Umbilical cord (tissue), 2 donors: ENCODE results near the gene NEB. TPM values are rescaled to one million over a fixed set of nuclear protein-coding genes. Genes with fewer than 3 reads are reported as not detected.
A peak's percentile ranks its signal among the peaks of the same experiment; 100 is the strongest.

Source experiments
- DNase-seq: peaks from one replicate; pipeline ENCODE4 v3.0.0-alpha.2; 2015; ENCODE audit warnings: low spot score
- total RNA-seq: library from RNA; depleted of rRNA; stranded (reverse); fragments of >200 nt; gene quantifications from one replicate; pipeline ENCODE4 v1.2.3, GENCODE V29; 2014; ENCODE audit warnings: low replicate concordance; ENCODE audit not compliant: insufficient read depth

NEB gene
- total RNA-seq, 1 donor from 2014 or later = 9.6 TPM

DNA sequence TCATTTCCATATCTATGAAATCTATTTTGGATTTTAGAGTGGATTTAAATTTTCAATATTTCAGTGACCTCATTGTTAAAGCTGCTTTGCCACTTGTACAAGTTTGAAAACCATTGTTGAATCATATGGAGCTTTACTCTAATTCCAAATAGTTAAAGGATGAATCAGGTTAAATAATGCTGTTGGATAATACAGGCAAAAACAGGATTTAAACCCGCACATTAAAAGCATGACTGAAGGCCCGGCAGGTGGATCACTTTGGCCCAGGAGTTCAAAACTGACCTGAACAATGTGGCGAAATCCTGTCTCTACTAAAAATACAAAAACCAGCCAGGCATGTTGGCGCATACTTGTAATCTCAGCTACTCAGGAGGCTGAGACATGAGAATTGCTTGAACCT is 256.3 kb downstream of the NEB start:
- no peak for DNase-seq

DNA sequence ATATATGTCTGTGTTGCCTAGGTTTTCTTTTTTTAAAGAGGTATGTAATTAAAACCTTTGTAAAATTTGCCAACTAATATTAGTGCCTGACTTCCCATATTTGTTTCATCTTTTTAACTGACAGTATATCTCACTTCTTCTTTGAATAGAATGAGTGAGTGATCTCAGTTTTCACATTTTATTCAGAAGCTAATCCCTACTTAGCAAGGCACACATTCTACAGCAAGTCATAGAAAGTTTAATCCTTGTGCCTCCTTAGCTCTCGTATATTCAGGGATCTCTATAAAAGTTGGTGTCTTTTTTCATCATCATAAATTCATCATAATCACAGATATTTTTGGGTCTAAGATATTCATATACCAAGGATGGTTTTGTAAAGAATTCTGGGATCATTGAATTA is 258.0 kb downstream of the NEB start:
- DNase-seq = no peak

DNA sequence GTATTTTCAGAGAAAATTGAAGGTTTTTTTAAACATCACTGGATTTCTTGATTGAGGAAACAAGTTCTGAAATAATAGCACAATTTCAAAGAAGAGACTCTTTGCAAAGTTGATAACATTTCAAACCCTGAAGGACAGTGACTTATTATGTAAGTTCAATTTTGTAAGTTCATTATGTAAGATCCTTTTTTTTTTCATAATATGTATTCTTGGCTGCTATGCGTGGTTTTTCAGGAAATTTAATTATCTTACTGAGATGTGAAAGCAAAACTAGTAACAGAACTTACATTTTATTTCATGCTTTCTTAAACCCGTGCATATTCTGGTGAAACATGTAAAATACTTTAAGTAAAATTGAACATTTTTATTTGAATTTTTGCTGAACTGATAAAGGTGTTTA is 259.2 kb downstream of the NEB start:
- no peak for DNase-seq

DNA sequence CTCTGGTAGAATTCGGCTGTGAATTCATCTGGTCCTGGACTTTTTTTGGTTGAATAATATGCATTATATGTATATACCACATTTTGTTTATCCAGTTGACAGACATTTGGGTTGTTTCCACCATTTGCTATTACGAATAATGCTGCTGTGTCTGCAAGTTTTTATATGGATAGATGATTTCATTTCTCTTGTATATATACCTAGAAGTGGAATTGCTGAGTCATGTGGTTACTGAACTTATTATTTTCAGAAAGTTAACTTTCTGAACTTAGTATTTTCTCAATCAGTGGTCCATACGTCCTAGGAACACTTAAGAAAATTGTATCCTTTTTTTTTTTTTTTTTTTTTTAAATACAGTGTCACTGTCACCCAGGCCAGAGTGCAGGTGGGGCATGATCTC is 261.3 kb downstream of the NEB start:
- no peak for DNase-seq

DNA sequence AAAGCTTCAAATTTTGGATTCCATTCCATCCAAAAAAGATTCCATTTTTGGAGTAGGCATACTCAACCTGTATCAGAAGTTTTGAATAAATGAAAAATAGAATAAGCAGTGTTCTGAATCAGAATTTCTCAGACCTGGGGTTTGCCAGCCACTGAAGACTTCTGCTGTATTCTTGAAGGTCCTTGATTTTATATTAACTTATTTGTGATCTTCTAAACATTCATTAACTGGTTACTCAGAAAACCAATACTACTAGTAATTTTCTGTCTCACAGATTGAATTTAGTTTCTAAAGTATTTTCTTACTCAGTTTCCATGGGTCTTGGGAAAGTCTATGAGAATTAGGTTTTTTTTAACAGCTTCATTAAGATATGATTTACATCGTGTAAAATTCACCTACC is 263.7 kb downstream of the NEB start:
- no peak for DNase-seq

DNA sequence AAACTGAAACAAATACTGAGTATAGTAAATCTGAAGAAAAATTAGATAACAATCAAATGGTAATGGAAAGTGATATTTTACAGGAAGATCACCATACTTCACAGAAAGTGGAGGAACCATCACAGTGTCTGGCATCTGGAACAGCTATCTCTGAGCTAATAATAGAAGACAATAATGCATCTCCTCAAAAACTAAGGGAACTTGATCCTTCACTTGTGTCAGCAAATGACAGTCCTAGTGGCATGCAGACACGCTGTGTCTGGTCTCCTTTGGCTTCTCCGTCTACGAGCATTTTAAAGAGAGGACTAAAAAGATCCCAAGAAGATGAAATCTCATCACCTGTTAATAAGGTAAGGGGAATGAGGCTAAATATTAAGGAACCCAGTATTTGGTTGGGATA is 268.5 kb downstream of the NEB start:
- DNase-seq = no peak

DNA sequence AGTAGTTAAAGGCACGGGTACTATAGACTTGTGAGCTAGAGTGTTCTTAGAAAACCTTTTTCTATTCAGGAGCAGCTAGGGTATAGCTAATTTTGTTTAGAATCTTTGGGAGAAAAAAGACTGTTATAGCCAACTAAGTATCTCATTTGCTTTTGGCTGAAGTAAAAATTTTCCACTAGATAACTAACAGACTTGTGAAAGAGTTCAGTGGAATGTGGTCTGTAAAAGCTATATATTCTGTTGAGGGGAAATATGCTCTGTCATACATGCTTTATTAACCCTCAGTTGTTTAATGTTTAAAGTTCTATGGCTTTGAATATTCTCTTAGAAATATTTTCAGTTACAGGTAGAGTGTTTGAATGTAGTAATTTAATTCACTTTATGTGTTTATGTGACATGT is 274.9 kb downstream of the NEB start:
- DNase-seq = peak; percentile 44

DNA sequence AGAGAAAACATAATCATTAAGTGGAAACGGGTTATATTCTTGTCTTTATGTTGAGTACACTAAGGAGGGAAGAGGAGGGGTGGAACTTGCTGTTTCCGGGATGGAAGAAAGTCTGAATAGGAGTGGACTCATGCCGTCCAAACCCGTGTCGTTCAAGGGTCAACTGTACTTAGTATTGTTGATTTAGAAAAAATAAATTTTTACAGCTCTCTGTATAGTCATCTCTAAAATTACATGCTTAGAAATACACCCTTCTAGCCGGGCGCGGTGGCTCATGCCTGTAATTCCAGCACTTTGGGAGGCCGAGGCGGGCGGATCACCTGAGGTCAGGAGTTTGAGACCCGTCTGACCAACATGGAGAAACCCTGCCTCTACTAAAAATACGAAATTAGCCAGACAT is 295.1 kb downstream of the NEB start:
- no peak for DNase-seq

DNA sequence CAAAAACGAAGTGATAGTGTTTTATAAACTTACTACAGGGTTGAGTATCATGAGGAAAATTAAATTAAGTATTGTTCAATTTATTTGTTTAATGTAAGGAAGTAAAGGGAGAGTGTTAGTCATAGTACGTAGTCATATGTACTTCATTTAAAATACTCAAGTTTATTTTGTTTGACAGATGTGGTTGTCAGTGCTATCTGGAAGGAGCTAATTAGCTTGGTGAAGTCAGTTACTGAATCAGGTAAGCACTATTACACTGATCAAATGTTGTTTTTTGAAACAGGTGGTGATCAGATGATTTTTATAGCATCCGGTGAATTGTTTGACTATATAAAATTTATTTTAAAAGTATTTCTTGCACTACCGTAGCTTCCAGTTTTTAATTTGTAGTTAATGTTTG is 295.8 kb downstream of the NEB start:
- no peak for DNase-seq

DNA sequence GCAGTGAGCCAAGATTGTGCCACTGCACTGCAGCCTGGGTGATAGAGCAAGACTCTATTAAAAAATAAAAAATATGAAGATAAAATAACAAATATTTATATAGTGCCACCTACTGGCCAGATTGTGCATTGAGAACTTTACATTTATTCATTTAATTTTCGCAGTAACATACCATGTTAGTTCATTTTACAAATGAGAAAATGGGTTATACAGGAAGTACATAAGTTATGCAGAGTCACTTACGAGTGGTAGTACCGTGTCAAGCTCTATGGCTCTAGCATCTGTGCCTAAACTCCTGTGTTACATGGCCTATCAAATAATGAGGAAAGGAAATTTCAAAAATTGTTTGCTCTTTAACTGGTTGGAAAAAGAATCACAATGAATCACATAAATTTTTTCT is 296.6 kb downstream of the NEB start:
- peak; percentile 23 for DNase-seq

Other genes starting within 250 kb of the NEB start
- gene ARL5A, start 93.9 kb upstream of the NEB start, total RNA-seq = 103 TPM